Keratinocyte (primary cell): ENCODE measurements around the gene FDXACB1. TPM values are rescaled to one million over a fixed set of nuclear protein-coding genes. Genes with fewer than 3 reads are reported as not detected.

Experiments used
- DNase-seq: peaks from one replicate; pipeline ENCODE4 v3.0.0-alpha.2; 2011; ENCODE audit warnings: low read depth, missing footprints, low spot score
- FAIRE-seq: peaks from 2 replicates; lab custom pipeline; 2011; peaks lifted over from hg19 to GRCh38; lab: Jason Lieb, UNC
- H2AFZ ChIP-seq: 2 replicates; pipeline ENCODE4 v1.6.0; 2012; ENCODE audit warnings: low read length, control low read depth, inconsistent platforms; ENCODE audit not compliant: control insufficient read depth
- H3K27ac ChIP-seq: 2 replicates; pipeline ENCODE4 v1.5.1; 2011; ENCODE audit warnings: low read length; ENCODE audit not compliant: control insufficient read depth, insufficient read depth
- H3K27me3 ChIP-seq: 3 replicates; pipeline ENCODE4 v1.6.0; 2011; ENCODE audit warnings: low read length; ENCODE audit not compliant: control insufficient read depth, insufficient read depth; ENCODE audit errors: extremely low read depth
- H3K36me3 ChIP-seq, 2 experiments: 2 replicates in 1 of 2; 3 replicates in 1 of 2; pipeline ENCODE4 v1.5.1; 2011; ENCODE audit warnings: low read length in 2 of 2, mild to moderate bottlenecking in 1 of 2; ENCODE audit not compliant: control insufficient read depth in 2 of 2, insufficient read depth in 2 of 2; ENCODE audit errors: extremely low read depth in 1 of 2
- H3K4me1 ChIP-seq: 3 replicates; pipeline ENCODE4 v1.5.1; 2011; ENCODE audit warnings: low read length; ENCODE audit not compliant: control insufficient read depth, insufficient read depth; ENCODE audit errors: extremely low read depth
- H3K4me2 ChIP-seq: 3 replicates; pipeline ENCODE4 v1.6.0; 2011; ENCODE audit warnings: low read depth, low read length; ENCODE audit not compliant: control insufficient read depth, insufficient read depth; ENCODE audit errors: extremely low read depth
- H3K4me3 ChIP-seq, 3 experiments: fragments of 200-600 bp in 1 of 3; sonication (generic) in 1 of 3; 2 replicates in 2 of 3; 3 replicates in 1 of 3; pipeline ENCODE4 v1.5.1; 2011 to 2016; ENCODE audit warnings: low read length in 3 of 3, mild to moderate bottlenecking in 3 of 3, control low read depth in 2 of 3, inconsistent platforms in 1 of 3, low read depth in 1 of 3, mixed read lengths in 1 of 3, mixed run types in 1 of 3, moderate library complexity in 1 of 3; ENCODE audit not compliant: control insufficient read depth in 2 of 3, insufficient read depth in 2 of 3; ENCODE audit errors: extremely low read depth in 1 of 3
- H3K79me2 ChIP-seq: 2 replicates; pipeline ENCODE4 v1.6.0; 2012; ENCODE audit warnings: low read length; ENCODE audit not compliant: control insufficient read depth, insufficient read depth
- H3K9ac ChIP-seq: 3 replicates; pipeline ENCODE4 v1.6.0; 2011; ENCODE audit warnings: low read length; ENCODE audit not compliant: control insufficient read depth, insufficient read depth; ENCODE audit errors: extremely low read depth
- H3K9me1 ChIP-seq: 3 replicates; pipeline ENCODE4 v1.6.0; 2011; ENCODE audit warnings: low read length; ENCODE audit not compliant: control insufficient read depth, insufficient read depth; ENCODE audit errors: extremely low read depth
- H3K9me3 ChIP-seq: 2 replicates; pipeline ENCODE4 v1.5.1; 2012; ENCODE audit warnings: low read depth, low read length; ENCODE audit not compliant: control insufficient read depth
- H4K20me1 ChIP-seq: 3 replicates; pipeline ENCODE4 v1.6.0; 2011; ENCODE audit warnings: low read length; ENCODE audit not compliant: control insufficient read depth, insufficient read depth; ENCODE audit errors: extremely low read depth
- EZH2 ChIP-seq: IDR thresholded peaks from one replicate; pipeline ENCODE4 v1.6.1; 2012; ENCODE audit warnings: inconsistent platforms, mild to moderate bottlenecking, low read length, moderate library complexity
- dilution Hi-C: fragments of 300-500 bp; cut with MboI; formaldehyde crosslinking; loops from one replicate; pipeline ENCODE4 v1.7.0; 2020; ENCODE audit warnings: low sequenced_read_pairs; ENCODE audit not compliant: extremely low pct_ligation_motif_present
- polyA plus RNA-seq, 5 experiments: library from polyadenylated mRNA; depleted of rRNA in 3 of 5; stranded (reverse) in 3 of 5; stranded (forward) in 1 of 5; unstranded in 1 of 5; fragments of >200 nt; gene quantifications; 1 replicate in 1 of 5; 2 replicates in 3 of 5; 3 replicates in 1 of 5; pipeline versions ENCODE4 v1.2.1 to v1.2.3, GENCODE V29; 2011 to 2012; ENCODE audit warnings: missing spikeins in 2 of 5, low read depth in 1 of 5, low replicate concordance in 1 of 5
- TF ChIP-seq, protein P1 (sequence below), 3 experiments: IDR thresholded peaks in 1 of 3; conservative IDR thresholded peaks in 1 of 3; optimal IDR thresholded peaks in 1 of 3; 2 replicates in 2 of 3; 3 replicates in 1 of 3; pipeline versions ENCODE3 to v1.5.1; 2011; ENCODE audit warnings: low read length in 3 of 3, mild to moderate bottlenecking in 3 of 3, moderate library complexity in 2 of 3, control low read depth in 1 of 3, inconsistent platforms in 1 of 3; ENCODE audit not compliant: insufficient read depth in 2 of 3; ENCODE audit errors: extremely low read depth in 1 of 3

Gene FDXACB1
- polyA plus RNA-seq, 1 donor (not counting 4 experiments of a cell fraction or from before 2014, with no cell fraction given), result 2.9 TPM

DNA sequence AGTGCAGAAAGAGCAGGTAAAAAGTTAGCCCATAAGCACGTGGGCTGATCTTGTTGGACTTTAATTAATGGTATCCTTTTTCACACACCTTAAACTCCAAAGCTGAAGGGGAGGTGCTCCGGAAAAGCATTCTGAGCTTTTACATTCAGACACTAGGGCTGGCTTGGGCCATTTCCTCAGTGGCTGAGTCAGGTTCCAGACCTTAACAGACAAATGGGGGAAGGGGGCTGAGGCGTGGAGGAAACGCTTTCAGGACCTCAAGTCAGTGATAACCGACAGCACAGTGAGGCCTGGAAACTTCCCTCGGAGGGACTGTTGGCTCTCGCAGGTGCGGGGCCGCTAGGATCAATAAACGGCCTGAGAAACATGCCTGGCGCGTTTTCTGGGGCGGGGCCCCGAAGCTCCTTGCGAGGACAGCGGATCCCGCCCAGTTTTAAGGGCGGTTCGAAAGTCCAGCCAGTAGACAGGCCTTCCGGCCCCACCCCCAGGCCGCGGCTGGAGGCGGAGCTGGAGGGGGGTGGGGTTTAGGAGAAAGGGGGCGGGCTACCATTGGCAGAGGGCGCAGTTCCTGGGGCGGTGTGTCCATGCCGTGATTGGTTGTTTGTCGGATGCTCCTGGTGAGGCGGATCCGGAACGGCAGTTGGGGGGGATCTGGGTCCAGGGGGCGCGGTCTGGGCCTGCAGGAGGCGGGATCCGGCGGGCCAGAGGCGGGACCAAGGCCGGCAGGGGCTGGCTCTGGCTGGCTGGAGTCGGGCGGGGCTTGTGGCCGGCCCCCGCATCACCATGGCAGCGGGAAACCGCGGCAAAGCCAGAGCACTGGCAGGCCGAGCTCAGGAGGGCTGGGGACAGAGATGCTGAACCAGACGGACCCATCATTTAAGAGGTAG lies 47.8 kb upstream of the FDXACB1 start:
- H3K9ac ChIP-seq, result peak overlapping the region; percentile 80
- peak overlapping the region; percentile 7 to 77 (median 61) for H3K4me3 ChIP-seq
- H3K27ac ChIP-seq, result peak overlapping the region; percentile 81
- no peaks in the 10 kb centered on the region for H3K36me3 ChIP-seq
- H3K9me1 ChIP-seq, result no peaks in the 10 kb centered on the region
- H2AFZ ChIP-seq, result peak overlapping the region; percentile 92
- H3K27me3 ChIP-seq, result no peaks in the 10 kb centered on the region
- FAIRE-seq (no peak), DNase-seq (peak; percentile 81)
- no peaks in the 10 kb centered on the region for H3K79me2 ChIP-seq
- H3K4me1 ChIP-seq, result peaks cover 17% of the 10 kb centered on the region
- no peaks in the 10 kb centered on the region for H4K20me1 ChIP-seq
- no peak for TF ChIP-seq EZH2
- TF ChIP-seq, protein P1, sequence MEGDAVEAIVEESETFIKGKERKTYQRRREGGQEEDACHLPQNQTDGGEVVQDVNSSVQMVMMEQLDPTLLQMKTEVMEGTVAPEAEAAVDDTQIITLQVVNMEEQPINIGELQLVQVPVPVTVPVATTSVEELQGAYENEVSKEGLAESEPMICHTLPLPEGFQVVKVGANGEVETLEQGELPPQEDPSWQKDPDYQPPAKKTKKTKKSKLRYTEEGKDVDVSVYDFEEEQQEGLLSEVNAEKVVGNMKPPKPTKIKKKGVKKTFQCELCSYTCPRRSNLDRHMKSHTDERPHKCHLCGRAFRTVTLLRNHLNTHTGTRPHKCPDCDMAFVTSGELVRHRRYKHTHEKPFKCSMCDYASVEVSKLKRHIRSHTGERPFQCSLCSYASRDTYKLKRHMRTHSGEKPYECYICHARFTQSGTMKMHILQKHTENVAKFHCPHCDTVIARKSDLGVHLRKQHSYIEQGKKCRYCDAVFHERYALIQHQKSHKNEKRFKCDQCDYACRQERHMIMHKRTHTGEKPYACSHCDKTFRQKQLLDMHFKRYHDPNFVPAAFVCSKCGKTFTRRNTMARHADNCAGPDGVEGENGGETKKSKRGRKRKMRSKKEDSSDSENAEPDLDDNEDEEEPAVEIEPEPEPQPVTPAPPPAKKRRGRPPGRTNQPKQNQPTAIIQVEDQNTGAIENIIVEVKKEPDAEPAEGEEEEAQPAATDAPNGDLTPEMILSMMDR (optimal IDR thresholded peaks at IDR 0.05 in 1 of 3, IDR thresholded peaks at IDR 0.05 in 1 of 3, conservative IDR thresholded peaks at IDR 0.05 in 1 of 3; ENCODE audit: extremely low read depth in 1 of 3, insufficient read depth in 2 of 3, low read length in 3 of 3), result peak in 1 of 3 experiments; percentile 14
- H3K4me2 ChIP-seq, result peak overlapping the region; percentile 86
- H3K9me3 ChIP-seq, result no peaks in the 10 kb centered on the region
- dilution Hi-C loops, result no loop called here

DNA sequence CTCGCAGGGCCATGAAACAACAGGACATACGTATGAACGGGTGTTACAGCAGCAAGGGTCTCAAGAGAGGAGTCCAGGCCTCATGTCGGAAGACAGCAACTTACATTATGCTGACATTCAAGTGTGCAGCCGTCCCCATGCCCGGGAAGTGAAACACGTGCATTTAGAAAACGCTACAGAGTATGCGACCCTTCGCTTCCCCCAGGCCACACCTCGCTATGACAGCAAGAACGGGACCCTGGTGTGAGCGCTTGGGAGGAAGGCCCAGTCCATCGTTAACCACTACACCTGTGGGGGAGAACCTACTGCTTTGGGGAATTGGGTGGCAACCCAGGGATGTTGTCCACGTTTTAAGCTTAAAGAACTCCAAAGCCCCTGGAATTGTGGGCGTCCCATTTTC lies 47.0 kb upstream of the FDXACB1 start:
- dilution Hi-C loops, result no loop called here
- no peak for FAIRE-seq

More for the DNA sequence above, 47.0 kb upstream of the FDXACB1 start:
- Histone ChIP-seq H3K4me2 (peak overlapping the region; percentile 63), H3K27me3 (no peaks in the 10 kb centered on the region), H3K9me1 (no peaks in the 10 kb centered on the region), H3K4me1 (peaks cover 17% of the 10 kb centered on the region), H3K79me2 (no peaks in the 10 kb centered on the region), H3K9me3 (no peaks in the 10 kb centered on the region), H4K20me1 (no peaks in the 10 kb centered on the region), H3K27ac (no peak overlapping the region), H3K4me3 (no peak overlapping the region), H3K36me3 (no peaks in the 10 kb centered on the region), H2AFZ (peak overlapping the region; percentile 92), H3K9ac (no peak overlapping the region)
- TF ChIP-seq, protein P1 (optimal IDR thresholded peaks at IDR 0.05 in 1 of 3, IDR thresholded peaks at IDR 0.05 in 1 of 3, conservative IDR thresholded peaks at IDR 0.05 in 1 of 3; ENCODE audit: extremely low read depth in 1 of 3, insufficient read depth in 2 of 3, low read length in 3 of 3), result no peak
- TF ChIP-seq EZH2, result no peak
- DNase-seq, result no peak
